Measurements from ENCODE around the gene THOC6. TPM values are rescaled to one million over a fixed set of nuclear protein-coding genes. Genes with fewer than 3 reads are reported as not detected.
A peak's percentile ranks its signal among the peaks of the same experiment; 100 is the strongest.

THOC6 gene
- total and polyA plus RNA-seq, 9 of the 15 experiments (the other 6 are each of a cell fraction or from before 2014, with no cell fraction given), result 2.5 to 65.4 (median 42.3) TPM

GRCh38 chr16:2975161-2975795, 48.6 kb upstream of the THOC6 start:
- no peak overlapping the region for H2AFZ ChIP-seq (ENCODE audit: low read depth, low read length)
- H3K9me1 ChIP-seq (ENCODE audit: control insufficient read depth, insufficient read depth, low read length), result peaks cover 3% of the 10 kb centered on the region
- peak overlapping the region in 1 of 2 experiments; percentile 81; a peak in 1 of 4 replicates for H3K9ac ChIP-seq (ENCODE audit: insufficient read depth in 1 of 2, low read depth in 2 of 2, low read length in 2 of 2)
- intact Hi-C loops (cut with micrococcal nuclease) (no loop called here), in situ Hi-C loops (cut with MboI) (no loop called here)
- peaks cover 51% of the 10 kb centered on the region for H3K79me2 ChIP-seq (ENCODE audit: control insufficient read depth, insufficient read depth, low read length)
- H3K36me3 ChIP-seq (ENCODE audit: control insufficient read depth, insufficient read depth, low read length), result peaks cover 87% of the 10 kb centered on the region; the same call in 2 of the 3 replicates
- no peaks in the 10 kb centered on the region for H3K27me3 ChIP-seq (ENCODE audit: control insufficient read depth in 2 of 2, insufficient read depth in 2 of 2, low read length in 2 of 2)
- BruUV-seq (replicated peaks), result no TSS peak
- POLR2A ChIA-PET, result interaction anchor here (0.6 to 1.8 kb wide), 6 partner anchors 10 to 1356 kb away, joined by 3 to 8 read pairs (median 4); no protein-coding TSS in a partner anchor
- DNase-seq (ENCODE audit: extremely low read depth in 1 of 4, low spot score in 3 of 4) (no peak), ATAC-seq (no peak), FAIRE-seq (no peak)
- H3K27ac ChIP-seq (ENCODE audit: extremely low read depth, low read depth, low read length), result no peak overlapping the region
- H3K9me3 ChIP-seq (replicated peaks; ENCODE audit: control insufficient read depth, insufficient read depth, low read depth, low read length), result no peaks in the 10 kb centered on the region
- H3K4me3 ChIP-seq, result no peak overlapping the region
- peaks cover 8 to 91% of the 10 kb centered on the region in 2 experiments; a peak in 4 of 5 replicates for H3K4me1 ChIP-seq (replicated peaks in 1 of 2; ENCODE audit: control insufficient read depth in 2 of 2, insufficient read depth in 2 of 2, low read length in 2 of 2)
- 94% methylated on average over 24 of the region's 28 CpGs for WGBS (ENCODE audit: insufficient coverage, low coverage, missing lambda C conversion rate)
- H4K20me1 ChIP-seq (replicated peaks; ENCODE audit: control insufficient read depth, insufficient read depth, low read length), result peaks cover 22% of the 10 kb centered on the region
- CTCF ChIA-PET (ENCODE audit: low intra/inter-chr PET ratio), result no interaction called here
- H3K4me2 ChIP-seq (ENCODE audit: insufficient read depth, low read length), result no peak overlapping the region
- no peak for TF ChIP-seq CBX8 (IDR thresholded peaks at IDR 0.05; ENCODE audit: borderline replicate concordance, extremely low read depth, low read depth, low read length, poor library complexity, severe bottlenecking)
- TF ChIP-seq POLR2A (conservative IDR thresholded peaks at IDR 0.05), result 0 out of 2 replicates have a peak, but pooled peaks have one; percentile 2
- TF ChIP-seq, protein P1, sequence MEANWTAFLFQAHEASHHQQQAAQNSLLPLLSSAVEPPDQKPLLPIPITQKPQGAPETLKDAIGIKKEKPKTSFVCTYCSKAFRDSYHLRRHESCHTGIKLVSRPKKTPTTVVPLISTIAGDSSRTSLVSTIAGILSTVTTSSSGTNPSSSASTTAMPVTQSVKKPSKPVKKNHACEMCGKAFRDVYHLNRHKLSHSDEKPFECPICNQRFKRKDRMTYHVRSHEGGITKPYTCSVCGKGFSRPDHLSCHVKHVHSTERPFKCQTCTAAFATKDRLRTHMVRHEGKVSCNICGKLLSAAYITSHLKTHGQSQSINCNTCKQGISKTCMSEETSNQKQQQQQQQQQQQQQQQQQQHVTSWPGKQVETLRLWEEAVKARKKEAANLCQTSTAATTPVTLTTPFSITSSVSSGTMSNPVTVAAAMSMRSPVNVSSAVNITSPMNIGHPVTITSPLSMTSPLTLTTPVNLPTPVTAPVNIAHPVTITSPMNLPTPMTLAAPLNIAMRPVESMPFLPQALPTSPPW (CRISPR knock-in tag; IDR thresholded peaks at IDR 0.05), result no peak
- TF ChIP-seq THRAP3 (IDR thresholded peaks at IDR 0.05; ENCODE audit: borderline replicate concordance), result no peak
- no peak for TF ChIP-seq HNRNPL (IDR thresholded peaks at IDR 0.05; ENCODE audit: low read depth, low read length)
- TF ChIP-seq CEBPG (CRISPR knock-in tag; IDR thresholded peaks at IDR 0.05), result no peak
- TF ChIP-seq CEBPG (tag; conservative IDR thresholded peaks at IDR 0.05 in 1 of 2, IDR thresholded peaks at IDR 0.05 in 1 of 2), result no peak
- TF ChIP-seq PPARD (CRISPR knock-in tag; IDR thresholded peaks at IDR 0.05), result no peak
- TF ChIP-seq SMAD4 (CRISPR knock-in tag; conservative IDR thresholded peaks at IDR 0.05), result no peak
- no peak for TF ChIP-seq ZNF740 (CRISPR knock-in tag; IDR thresholded peaks at IDR 0.05)
- TF ChIP-seq ZNF740 (tag; IDR thresholded peaks at IDR 0.05), result no peak
- no peak for TF ChIP-seq NEUROD1 (IDR thresholded peaks at IDR 0.05; ENCODE audit: borderline replicate concordance, low read depth, low read length, partially characterized antibody)
- no peak for TF ChIP-seq TEAD4 (IDR thresholded peaks at IDR 0.05; ENCODE audit: low read length)
- TF ChIP-seq TEAD4 (CRISPR knock-in tag; IDR thresholded peaks at IDR 0.05; ENCODE audit: borderline replicate concordance), result no peak
- no peak for TF ChIP-seq CREB1 (IDR thresholded peaks at IDR 0.05)
- TF ChIP-seq CREB1 (CRISPR knock-in tag; IDR thresholded peaks at IDR 0.05), result no peak
- TF ChIP-seq ZNF146 (CRISPR knock-in tag; IDR thresholded peaks at IDR 0.05; ENCODE audit: unreplicated experiment), result no peak
- TF ChIP-seq GABPB1 (CRISPR knock-in tag; IDR thresholded peaks at IDR 0.05), result 0 out of 2 replicates have a peak, but pooled peaks have one; percentile 25
- TF ChIP-seq SLC30A9 (CRISPR knock-in tag; IDR thresholded peaks at IDR 0.05), result no peak

All from K562 (cell line).